ENCODE results near the gene PDGFA. TPM values are rescaled to one million over a fixed set of nuclear protein-coding genes. Genes with fewer than 3 reads are reported as not detected.
A peak's percentile ranks its signal among the peaks of the same experiment; 100 is the strongest.

The PDGFA gene
- total RNA-seq, 2 experiments from 2014 or later = 16.7 to 18.8 TPM

- Mint-ChIP-seq H3K27me3 (no peaks in the 10 kb centered on the region), H3K36me3 (ENCODE audit: low read depth) (no peaks in the 10 kb centered on the region), H3K27ac (no peak overlapping the region), H3K4me1 (ENCODE audit: low read depth) (no peaks in the 10 kb centered on the region), H3K4me3 (no peak overlapping the region), H3K9me3 (peaks cover 3% of the 10 kb centered on the region)
- ChIA-PET POLR2A (no interaction called here), CTCF (no interaction called here)
- ATAC-seq (no peak), DNase-seq (no peak)
- no peak for TF ChIP-seq CTCF (IDR thresholded peaks at IDR 0.05)
- intact Hi-C loops (cut with micrococcal nuclease) = no loop called here
These were observed 42.8 kb downstream of the PDGFA start for GRCh38 chr7:476736-477360.

GRCh38 chr7:475951-476441 lies 43.6 kb downstream of the PDGFA start:
- H3K27me3 Mint-ChIP-seq = no peaks in the 10 kb centered on the region
- ChIA-PET CTCF (no interaction called here), POLR2A (no interaction called here)
- no peak for ATAC-seq
- intact Hi-C loops (cut with micrococcal nuclease) = no loop called here
- no peaks in the 10 kb centered on the region for H3K36me3 Mint-ChIP-seq (ENCODE audit: low read depth)
- no peak for TF ChIP-seq CTCF (IDR thresholded peaks at IDR 0.05)
- DNase-seq = no peak
- H3K27ac Mint-ChIP-seq = no peak overlapping the region
- no peak overlapping the region for H3K4me3 Mint-ChIP-seq
- no peaks in the 10 kb centered on the region for H3K4me1 Mint-ChIP-seq (ENCODE audit: low read depth)
- peaks cover 3% of the 10 kb centered on the region for H3K9me3 Mint-ChIP-seq

- Mint-ChIP-seq H3K4me3 (no peak overlapping the region), H3K27me3 (no peaks in the 10 kb centered on the region), H3K36me3 (ENCODE audit: low read depth) (no peaks in the 10 kb centered on the region), H3K27ac (no peak overlapping the region), H3K4me1 (ENCODE audit: low read depth) (no peaks in the 10 kb centered on the region), H3K9me3 (peaks cover 3% of the 10 kb centered on the region)
- no peak for TF ChIP-seq CTCF (IDR thresholded peaks at IDR 0.05)
- POLR2A ChIA-PET = no interaction called here
- ATAC-seq (no peak), DNase-seq (no peak)
- CTCF ChIA-PET = no interaction called here
- intact Hi-C loops (cut with micrococcal nuclease) = no loop called here
These were observed 44.3 kb downstream of the PDGFA start for GRCh38 chr7:475425-475728.

GRCh38 chr7:474605-475424 lies 44.8 kb downstream of the PDGFA start:
- Mint-ChIP-seq H3K4me1 (ENCODE audit: low read depth) (peaks cover 1% of the 10 kb centered on the region), H3K27me3 (no peaks in the 10 kb centered on the region), H3K27ac (no peak overlapping the region), H3K36me3 (ENCODE audit: low read depth) (no peaks in the 10 kb centered on the region), H3K4me3 (no peak overlapping the region), H3K9me3 (peaks cover 3% of the 10 kb centered on the region)
- ATAC-seq (no peak), DNase-seq (no peak)
- intact Hi-C loops (cut with micrococcal nuclease) = no loop called here
- POLR2A ChIA-PET = no interaction called here
- no peak for TF ChIP-seq CTCF (IDR thresholded peaks at IDR 0.05)
- CTCF ChIA-PET = no interaction called here

GRCh38 chr7:473870-474604 lies 45.6 kb downstream of the PDGFA start:
- Mint-ChIP-seq H3K36me3 (ENCODE audit: low read depth) (no peaks in the 10 kb centered on the region), H3K27me3 (no peaks in the 10 kb centered on the region), H3K4me3 (no peak overlapping the region), H3K27ac (no peak overlapping the region), H3K9me3 (peaks cover 3% of the 10 kb centered on the region), H3K4me1 (ENCODE audit: low read depth) (peaks cover 3% of the 10 kb centered on the region)
- ChIA-PET POLR2A (no interaction called here), CTCF (no interaction called here)
- intact Hi-C loops (cut with micrococcal nuclease) = no loop called here
- DNase-seq (peak; percentile 0), ATAC-seq (no peak)
- no peak for TF ChIP-seq CTCF (IDR thresholded peaks at IDR 0.05)

All from activated CD8-positive, alpha-beta T cell treated with anti-CD3 and anti-CD28 coated beads for 36 hours (primary cell).